OCI-LY1 (cell line): ENCODE measurements around the gene B3GLCT.

Source experiments
- H2AFZ ChIP-seq: fragments of 200-600 bp; sonication (generic), shearing (Covaris generic); 2 replicates; pipeline ENCODE4 v1.6.0; 2014; ENCODE audit warnings: antibody characterized with exemption, mild to moderate bottlenecking, low read length
- H3F3A ChIP-seq: fragments of 200-600 bp; sonication (generic), shearing (Covaris generic); 2 replicates; pipeline ENCODE4 v1.6.0; 2014; ENCODE audit warnings: mild to moderate bottlenecking, antibody characterized with exemption, low read length, moderate library complexity; ENCODE audit not compliant: insufficient read depth
- H3K27ac ChIP-seq: fragments of 200-600 bp; sonication (generic); 2 replicates; pipeline ENCODE4 v1.5.1; 2014; ENCODE audit warnings: low read length, mixed run types, mild to moderate bottlenecking, low read depth; ENCODE audit not compliant: poor library complexity, severe bottlenecking
- H3K27me3 ChIP-seq: fragments of 200-600 bp; sonication (generic); 2 replicates; pipeline ENCODE4 v1.6.0; 2014; ENCODE audit warnings: antibody characterized with exemption, mild to moderate bottlenecking, low read length, moderate library complexity; ENCODE audit not compliant: insufficient read depth
- H3K36me3 ChIP-seq: fragments of 200-600 bp; sonication (generic); 2 replicates; pipeline ENCODE4 v1.6.1; 2014; ENCODE audit warnings: mild to moderate bottlenecking, antibody characterized with exemption, low read length, moderate library complexity, mixed read lengths; ENCODE audit not compliant: insufficient read depth
- H3K4me1 ChIP-seq: fragments of 200-600 bp; sonication (generic); 2 replicates; pipeline ENCODE4 v1.5.1; 2014; ENCODE audit warnings: mild to moderate bottlenecking, low read length, moderate library complexity; ENCODE audit not compliant: insufficient read depth, severe bottlenecking
- H3K4me2 ChIP-seq: fragments of 200-600 bp; sonication (generic), shearing (Covaris generic); 2 replicates; pipeline ENCODE4 v1.6.1; 2014; ENCODE audit warnings: low read length
- H3K4me3 ChIP-seq: fragments of 200-600 bp; sonication (generic); 2 replicates; pipeline ENCODE4 v1.5.1; 2014; ENCODE audit warnings: low read length, low read depth, mild to moderate bottlenecking, mixed read lengths; ENCODE audit not compliant: poor library complexity, severe bottlenecking
- H3K79me2 ChIP-seq: fragments of 200-600 bp; shearing (Covaris generic); 2 replicates; pipeline ENCODE4 v1.6.1; 2016; ENCODE audit warnings: mixed run types, low read length, mixed read lengths; ENCODE audit not compliant: insufficient read depth
- H3K9ac ChIP-seq: fragments of 200-600 bp; sonication (generic), shearing (Covaris generic); 2 replicates; pipeline ENCODE4 v1.6.1; 2014; ENCODE audit warnings: mild to moderate bottlenecking, low read length, mixed read lengths
- H3K9me2 ChIP-seq: fragments of 200-600 bp; sonication (generic), shearing (Covaris generic); 2 replicates; pipeline ENCODE4 v1.6.1; 2014; ENCODE audit warnings: low read depth, mild to moderate bottlenecking, low read length, mixed read lengths
- H3K9me3 ChIP-seq: fragments of 200-600 bp; shearing (Covaris generic); 2 replicates; pipeline ENCODE4 v1.6.1; 2014; ENCODE audit warnings: low read length, mixed read lengths
- H4K20me1 ChIP-seq: fragments of 200-600 bp; sonication (generic), shearing (Covaris generic); 2 replicates; pipeline ENCODE4 v1.6.0; 2016; ENCODE audit warnings: mild to moderate bottlenecking, low read length; ENCODE audit not compliant: insufficient read depth
- CTCF ChIP-seq: fragments of 200-600 bp; sonication (generic), shearing (Covaris generic); IDR thresholded peaks from 2 replicates; pipeline ENCODE4 v1.5.1; 2017; ENCODE audit warnings: mild to moderate bottlenecking, antibody characterized with exemption, low read length, moderate library complexity, mixed read lengths
- EZH2 ChIP-seq: fragments of 200-600 bp; sonication (generic), shearing (Covaris generic); IDR thresholded peaks from 2 replicates; pipeline ENCODE4 v1.8.0; 2017; ENCODE audit warnings: borderline replicate concordance, mixed run types, mild to moderate bottlenecking, antibody characterized with exemption, low read length, moderate library complexity, mixed read lengths

B3GLCT gene

GRCh38 chr13:31184451-31184850, 15.3 kb upstream of the B3GLCT start:
- H2AFZ ChIP-seq, result no peak overlapping the region
- no peak overlapping the region for H3K27ac ChIP-seq
- H3K9ac ChIP-seq, result no peak overlapping the region
- H3K4me2 ChIP-seq, result no peak overlapping the region
- H3K9me3 ChIP-seq, result no peaks in the 10 kb centered on the region
- H3K36me3 ChIP-seq, result no peaks in the 10 kb centered on the region
- H3K9me2 ChIP-seq, result no peaks in the 10 kb centered on the region
- no peaks in the 10 kb centered on the region for H3F3A ChIP-seq
- no peaks in the 10 kb centered on the region for H3K79me2 ChIP-seq
- no peak overlapping the region for H3K4me3 ChIP-seq
- H3K4me1 ChIP-seq, result no peaks in the 10 kb centered on the region
- H3K27me3 ChIP-seq, result no peaks in the 10 kb centered on the region; the same call in 1 of the 2 replicates
- H4K20me1 ChIP-seq, result no peaks in the 10 kb centered on the region
- no peak for TF ChIP-seq CTCF
- TF ChIP-seq EZH2, result no peak

DNA sequence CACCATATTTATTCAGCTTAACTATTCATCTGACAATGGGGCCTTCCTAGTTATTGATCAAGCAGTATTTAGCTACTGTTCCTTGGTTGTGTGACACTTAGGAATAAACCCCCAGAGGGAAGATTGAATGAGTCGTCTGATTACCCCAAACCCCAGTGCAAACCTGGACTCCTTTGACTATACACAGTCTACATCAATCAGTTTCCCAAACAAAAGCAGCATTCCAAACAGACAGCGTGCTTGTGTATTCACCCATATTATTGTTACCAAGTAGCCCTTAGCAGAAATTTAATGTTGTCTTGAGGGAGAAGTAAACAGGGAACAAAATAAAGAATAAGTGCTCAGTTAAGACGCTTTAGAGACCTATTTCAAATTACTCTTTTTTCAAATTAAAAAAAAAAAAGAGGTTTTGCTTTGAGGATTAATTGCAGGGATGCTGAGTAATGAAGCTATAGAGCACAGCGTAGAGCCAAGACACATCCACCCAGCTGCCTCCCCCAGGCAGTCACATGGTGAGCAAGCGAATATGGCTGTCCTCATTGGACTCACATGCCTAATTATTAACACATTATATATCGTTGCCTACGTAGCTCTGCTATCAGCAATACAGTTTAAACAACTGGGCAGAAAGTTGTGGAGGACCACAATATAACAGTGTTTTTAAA, 14.7 kb upstream of the B3GLCT start:
- Histone ChIP-seq H3K4me2 (no peak overlapping the region), H3K9ac (no peak overlapping the region), H3K27ac (no peak overlapping the region), H3K9me2 (no peaks in the 10 kb centered on the region), H2AFZ (no peak overlapping the region), H3K79me2 (no peaks in the 10 kb centered on the region), H3K4me1 (no peaks in the 10 kb centered on the region), H3K9me3 (no peaks in the 10 kb centered on the region), H3K27me3 (no peaks in the 10 kb centered on the region; the same call in 1 of the 2 replicates), H3K36me3 (no peaks in the 10 kb centered on the region), H4K20me1 (no peaks in the 10 kb centered on the region), H3F3A (no peaks in the 10 kb centered on the region), H3K4me3 (no peak overlapping the region)
- TF ChIP-seq CTCF (no peak), EZH2 (no peak)

DNA sequence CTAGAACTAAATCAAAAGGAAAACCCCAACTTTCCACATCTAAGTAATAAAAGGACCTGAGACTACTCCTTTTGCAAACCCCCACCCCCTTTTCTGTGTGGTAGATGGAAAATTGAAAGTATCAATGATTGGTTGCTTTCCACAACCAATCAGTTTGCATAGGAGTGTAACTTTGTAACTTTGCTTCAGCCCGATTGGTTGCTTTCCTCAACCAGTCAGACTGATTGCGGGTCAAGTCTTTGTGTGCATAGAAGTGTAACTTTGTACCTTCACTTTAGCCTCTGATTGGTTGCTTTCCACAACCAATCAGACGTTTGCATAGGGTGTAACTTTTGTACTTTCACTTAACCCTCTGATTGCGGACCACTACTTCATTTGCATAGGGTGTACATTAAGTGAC, 8.0 kb upstream of the B3GLCT start:
- Histone ChIP-seq H3K4me3 (no peak overlapping the region), H4K20me1 (no peaks in the 10 kb centered on the region), H3K4me1 (no peaks in the 10 kb centered on the region), H3K36me3 (no peaks in the 10 kb centered on the region), H3K27me3 (no peaks in the 10 kb centered on the region; the same call in 1 of the 2 replicates), H3F3A (no peaks in the 10 kb centered on the region), H3K27ac (no peak overlapping the region), H3K4me2 (no peak overlapping the region), H3K9ac (no peak overlapping the region), H3K9me3 (no peaks in the 10 kb centered on the region), H3K9me2 (no peaks in the 10 kb centered on the region), H3K79me2 (no peaks in the 10 kb centered on the region), H2AFZ (no peak overlapping the region)
- no peak for TF ChIP-seq CTCF
- no peak for TF ChIP-seq EZH2
